ENCODE data around the gene NTN5.

- no peak for TF ChIP-seq CTCF (IDR thresholded peaks at IDR 0.05)
- TF ChIP-seq EP300 (IDR thresholded peaks at IDR 0.05), result no peak
- no peak for TF ChIP-seq POLR2AphosphoS5 (IDR thresholded peaks at IDR 0.05)
- no peak for TF ChIP-seq POLR2A (IDR thresholded peaks at IDR 0.05)
Measured at GRCh38 chr19:48645620-48646000, 27.2 kb downstream of the NTN5 start.

All from upper lobe of left lung (tissue), 4 donors.